Measurements from ENCODE around the gene CYP27C1. TPM values are rescaled to one million over a fixed set of nuclear protein-coding genes. Genes with fewer than 3 reads are reported as not detected.
"Not testable (repeated sequence)": the region's sequence is repeated elsewhere in the genome, so short reads cannot be mapped to it uniquely, and the experiment has no call there.

CYP27C1 gene, protein sequence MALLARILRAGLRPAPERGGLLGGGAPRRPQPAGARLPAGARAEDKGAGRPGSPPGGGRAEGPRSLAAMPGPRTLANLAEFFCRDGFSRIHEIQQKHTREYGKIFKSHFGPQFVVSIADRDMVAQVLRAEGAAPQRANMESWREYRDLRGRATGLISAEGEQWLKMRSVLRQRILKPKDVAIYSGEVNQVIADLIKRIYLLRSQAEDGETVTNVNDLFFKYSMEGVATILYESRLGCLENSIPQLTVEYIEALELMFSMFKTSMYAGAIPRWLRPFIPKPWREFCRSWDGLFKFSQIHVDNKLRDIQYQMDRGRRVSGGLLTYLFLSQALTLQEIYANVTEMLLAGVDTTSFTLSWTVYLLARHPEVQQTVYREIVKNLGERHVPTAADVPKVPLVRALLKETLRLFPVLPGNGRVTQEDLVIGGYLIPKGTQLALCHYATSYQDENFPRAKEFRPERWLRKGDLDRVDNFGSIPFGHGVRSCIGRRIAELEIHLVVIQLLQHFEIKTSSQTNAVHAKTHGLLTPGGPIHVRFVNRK
- 4.6 TPM for polyA plus RNA-seq (2013, experiment 1 of 2)
- polyA plus RNA-seq (2013, experiment 2 of 2), result 4.6 TPM

DNA sequence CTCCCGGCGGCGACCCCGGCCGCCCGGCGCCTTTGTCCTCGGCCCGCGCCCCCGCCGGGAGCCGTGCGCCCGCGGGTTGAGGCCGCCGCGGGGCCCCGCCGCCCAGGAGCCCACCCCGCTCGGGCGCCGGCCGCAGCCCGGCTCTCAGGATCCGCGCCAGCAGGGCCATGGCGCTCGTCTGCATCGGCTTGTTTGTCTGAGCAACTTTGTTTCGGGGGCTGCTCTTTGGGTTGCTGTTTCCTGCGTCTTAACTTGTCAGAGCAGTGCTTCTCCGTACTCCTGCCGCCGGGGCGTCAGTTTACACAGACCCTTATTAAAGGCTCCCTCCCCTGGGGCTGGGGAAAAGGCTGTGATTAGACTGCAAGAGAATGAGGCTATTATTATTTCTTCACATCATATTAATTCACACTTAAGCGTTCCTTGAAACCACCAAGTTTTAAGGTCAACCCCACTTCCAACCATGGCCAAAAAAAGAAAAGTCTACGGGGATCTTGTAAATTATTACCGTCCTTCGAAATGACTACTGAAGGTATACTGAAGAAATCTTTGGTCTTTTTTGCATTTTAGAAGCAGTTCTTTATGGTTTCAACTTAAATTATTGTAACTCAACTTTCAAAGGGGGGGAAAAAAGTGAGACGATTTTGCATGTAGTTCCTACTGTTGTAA is at the start of gene CYP27C1:
Gene CYP27C1 (minus strand): TSS at position 198 of the 666 bp plus-strand sequence. CDS start 29 bp downstream, at position 169.
- no peaks in the 10 kb centered on the region for H3K9me3 ChIP-seq (ENCODE audit: control insufficient read depth, low read length)
- peaks cover 15% of the 10 kb centered on the region for H3K4me1 ChIP-seq (ENCODE audit: control insufficient read depth, insufficient read depth, low read length, poor library complexity, severe bottlenecking)
- H3K4me3 ChIP-seq (ENCODE audit: extremely low read depth, insufficient read depth, low read length, poor library complexity, severe bottlenecking), result peak within 1 kb of the TSS; percentile 84
- H3K36me3 ChIP-seq (ENCODE audit: control insufficient read depth, insufficient read depth, low read length), result no peaks in the 10 kb centered on the region
- peak within 1 kb of the TSS; percentile 51 for H3K27ac ChIP-seq (ENCODE audit: low read depth, low read length, severe bottlenecking)
- 0 to 1% methylated on average over 34 to 38 of the region's 43 CpGs for WGBS, 2 experiments (ENCODE audit: insufficient coverage in 2 of 2)

DNA sequence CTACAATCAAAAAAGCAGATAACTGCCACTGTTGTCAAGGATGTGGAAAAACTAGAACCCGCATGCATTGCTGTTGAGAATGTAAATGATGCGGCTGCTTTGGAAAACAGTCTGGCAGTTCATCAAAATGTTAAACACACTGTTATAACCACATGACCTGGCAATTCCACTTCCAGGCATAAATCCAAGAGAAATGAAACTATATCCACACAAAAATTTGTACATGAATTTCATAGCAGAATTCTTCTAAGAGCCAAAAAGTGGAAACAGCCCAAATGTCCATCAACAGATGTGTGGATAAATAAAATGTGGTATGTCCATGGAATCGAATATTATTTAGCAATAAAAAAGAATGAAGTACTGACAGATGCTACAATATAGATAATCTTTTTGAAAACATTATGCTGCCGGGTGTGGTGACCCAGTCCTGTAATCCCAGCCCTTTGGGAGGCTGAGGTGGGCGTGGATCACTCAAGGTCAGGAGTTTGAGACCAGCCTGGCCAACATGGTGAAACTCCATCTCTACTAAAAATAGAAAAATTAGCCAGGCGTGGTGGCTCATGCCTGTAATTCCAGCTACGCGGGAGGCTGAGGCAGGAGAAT is 41.8 kb upstream of the CYP27C1 start:
- no peak overlapping the region for H3K4me3 ChIP-seq (ENCODE audit: extremely low read depth, insufficient read depth, low read length, poor library complexity, severe bottlenecking)
- WGBS, 2 experiments (ENCODE audit: insufficient coverage in 2 of 2), result 92 to 99% methylated on average over 6 to 7 of the region's 8 CpGs
- H3K9me3 ChIP-seq (ENCODE audit: control insufficient read depth, low read length), result no peaks in the 10 kb centered on the region
- peaks cover 4% of the 10 kb centered on the region for H3K4me1 ChIP-seq (ENCODE audit: control insufficient read depth, insufficient read depth, low read length, poor library complexity, severe bottlenecking)
- H3K27ac ChIP-seq (ENCODE audit: low read depth, low read length, severe bottlenecking), result no peak overlapping the region
- peaks cover 87% of the 10 kb centered on the region for H3K36me3 ChIP-seq (ENCODE audit: control insufficient read depth, insufficient read depth, low read length)

DNA sequence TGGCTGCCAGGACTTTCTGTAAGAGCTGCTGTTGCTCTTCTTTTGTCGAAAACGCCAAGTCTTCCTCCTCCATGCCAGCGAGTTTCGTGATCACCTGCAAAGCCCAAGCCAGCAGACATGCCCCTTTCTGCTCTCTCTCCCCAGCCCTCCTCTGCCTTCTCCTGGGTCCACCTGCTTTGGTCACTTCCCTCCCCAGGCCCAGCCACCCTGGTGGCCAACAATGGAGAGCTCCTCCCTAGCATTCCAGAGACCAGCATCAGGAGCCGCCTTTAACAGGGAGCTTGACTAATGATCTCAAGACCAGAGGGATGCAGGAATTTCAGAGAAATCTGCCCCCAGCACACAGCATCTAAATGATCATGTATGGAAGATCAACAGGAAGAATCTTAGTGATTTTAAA is 39.3 kb upstream of the CYP27C1 start:
- H3K4me1 ChIP-seq (ENCODE audit: control insufficient read depth, insufficient read depth, low read length, poor library complexity, severe bottlenecking), result peaks cover 24% of the 10 kb centered on the region
- H3K4me3 ChIP-seq (ENCODE audit: extremely low read depth, insufficient read depth, low read length, poor library complexity, severe bottlenecking), result no peak overlapping the region
- 95 to 98% methylated on average over 4 to 5 of the region's 5 CpGs for WGBS, 2 experiments (ENCODE audit: insufficient coverage in 2 of 2)
- peaks cover 82% of the 10 kb centered on the region for H3K36me3 ChIP-seq (ENCODE audit: control insufficient read depth, insufficient read depth, low read length)
- no peaks in the 10 kb centered on the region for H3K9me3 ChIP-seq (ENCODE audit: control insufficient read depth, low read length)
- no peak overlapping the region for H3K27ac ChIP-seq (ENCODE audit: low read depth, low read length, severe bottlenecking)

DNA sequence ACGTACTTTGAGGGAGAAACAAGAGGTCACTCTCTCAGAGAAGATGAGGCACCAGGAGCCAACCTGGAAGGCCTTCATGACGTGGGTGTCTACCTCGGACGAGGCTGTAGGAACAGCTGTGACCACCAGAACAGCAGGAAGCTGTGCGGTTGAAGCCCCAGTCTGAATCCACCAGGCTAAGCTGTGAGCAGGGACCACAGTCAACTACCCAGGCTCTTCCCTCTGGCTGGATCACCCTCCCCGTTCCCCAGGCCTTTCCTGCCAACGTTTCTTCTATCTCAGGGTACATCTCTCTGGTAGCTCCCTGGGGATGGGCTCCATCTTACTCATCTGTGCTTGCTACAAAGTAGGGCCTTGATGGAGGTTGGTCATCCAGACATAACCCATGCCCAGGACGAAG is 36.8 kb upstream of the CYP27C1 start:
- H3K36me3 ChIP-seq (ENCODE audit: control insufficient read depth, insufficient read depth, low read length), result peaks cover 66% of the 10 kb centered on the region
- peaks cover 20% of the 10 kb centered on the region for H3K4me1 ChIP-seq (ENCODE audit: control insufficient read depth, insufficient read depth, low read length, poor library complexity, severe bottlenecking)
- H3K4me3 ChIP-seq (ENCODE audit: extremely low read depth, insufficient read depth, low read length, poor library complexity, severe bottlenecking), result no peak overlapping the region
- H3K27ac ChIP-seq (ENCODE audit: low read depth, low read length, severe bottlenecking), result no peak overlapping the region
- H3K9me3 ChIP-seq (ENCODE audit: control insufficient read depth, low read length), result no peaks in the 10 kb centered on the region
- WGBS, 2 experiments (ENCODE audit: insufficient coverage in 2 of 2), result 96 to 100% methylated on average over 7 of the region's 8 CpGs

DNA sequence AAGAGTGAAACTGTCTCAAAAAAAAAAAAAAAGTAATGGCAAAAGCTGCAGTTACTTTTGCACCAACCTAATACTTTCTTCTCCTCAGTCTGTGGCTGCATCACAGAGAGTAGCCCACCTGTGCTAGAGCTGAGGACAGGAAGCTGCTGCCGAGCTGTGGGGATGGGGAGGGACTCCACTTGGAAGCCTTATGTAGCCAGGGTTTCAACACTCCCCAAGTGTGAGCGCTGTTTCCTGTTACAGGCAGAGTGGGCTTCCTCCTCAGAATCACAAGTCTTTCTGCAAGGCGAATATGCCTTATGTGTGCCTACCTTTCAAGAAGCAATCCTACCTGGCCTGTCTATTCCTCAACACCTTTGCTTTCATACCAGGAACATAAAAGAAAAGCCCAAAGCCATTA is 36.3 kb upstream of the CYP27C1 start:
- peak overlapping the region; percentile 44 for H3K27ac ChIP-seq (ENCODE audit: low read depth, low read length, severe bottlenecking)
- no peak overlapping the region for H3K4me3 ChIP-seq (ENCODE audit: extremely low read depth, insufficient read depth, low read length, poor library complexity, severe bottlenecking)
- peaks cover 62% of the 10 kb centered on the region for H3K36me3 ChIP-seq (ENCODE audit: control insufficient read depth, insufficient read depth, low read length)
- no peaks in the 10 kb centered on the region for H3K9me3 ChIP-seq (ENCODE audit: control insufficient read depth, low read length)
- 91 to 100% methylated on average over 3 of the region's 3 CpGs for WGBS, 2 experiments (ENCODE audit: insufficient coverage in 2 of 2)
- H3K4me1 ChIP-seq (ENCODE audit: control insufficient read depth, insufficient read depth, low read length, poor library complexity, severe bottlenecking), result peaks cover 20% of the 10 kb centered on the region

DNA sequence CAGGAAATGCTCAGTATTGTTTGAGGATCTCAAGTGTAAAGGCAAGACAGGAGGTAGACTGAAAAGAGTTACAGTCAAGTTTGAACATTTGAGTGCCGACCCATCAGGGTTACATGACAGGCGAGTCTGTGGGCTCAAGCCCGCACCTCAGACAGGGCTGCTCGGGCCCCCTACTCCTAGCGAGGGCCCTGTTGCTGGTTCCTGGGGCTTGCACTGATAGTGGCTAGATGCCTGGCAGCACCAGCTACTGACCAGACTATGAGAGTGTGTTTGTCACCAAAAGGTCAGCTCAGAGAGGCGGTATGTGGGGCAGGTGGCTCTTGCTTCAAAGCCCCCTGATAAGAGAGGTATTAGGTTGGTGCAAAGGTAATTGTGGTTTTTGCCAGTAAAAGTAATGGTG is 35.6 kb upstream of the CYP27C1 start:
- WGBS, 2 experiments (ENCODE audit: insufficient coverage in 2 of 2), result 89 to 98% methylated on average over 6 of the region's 6 CpGs
- Histone ChIP-seq H3K4me3 (ENCODE audit: extremely low read depth, insufficient read depth, low read length, poor library complexity, severe bottlenecking) (no peak overlapping the region), H3K9me3 (ENCODE audit: control insufficient read depth, low read length) (no peaks in the 10 kb centered on the region), H3K27ac (ENCODE audit: low read depth, low read length, severe bottlenecking) (peak overlapping the region; percentile 76), H3K4me1 (ENCODE audit: control insufficient read depth, insufficient read depth, low read length, poor library complexity, severe bottlenecking) (peaks cover 20% of the 10 kb centered on the region), H3K36me3 (ENCODE audit: control insufficient read depth, insufficient read depth, low read length) (peaks cover 56% of the 10 kb centered on the region)

DNA sequence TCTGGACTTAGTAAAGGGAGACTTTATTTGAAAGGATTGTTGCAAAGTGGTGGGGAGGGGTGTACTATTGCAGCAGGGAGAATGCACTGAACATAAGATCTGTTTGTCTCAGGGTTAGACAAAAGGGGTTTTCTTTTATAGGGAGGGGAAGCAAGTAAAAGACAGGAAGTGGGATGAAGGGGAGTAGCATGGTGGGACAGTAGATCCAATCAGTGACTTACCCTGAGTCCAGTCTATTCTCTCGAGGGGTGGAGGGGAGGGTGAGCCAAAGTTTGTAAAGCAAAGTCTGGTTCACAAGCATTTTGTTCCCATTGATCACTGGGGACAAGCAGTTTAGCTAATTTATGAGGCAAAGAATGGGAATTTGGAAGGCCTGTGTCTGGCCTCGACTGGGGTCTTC is 35.0 kb upstream of the CYP27C1 start:
- H3K4me1 ChIP-seq (ENCODE audit: control insufficient read depth, insufficient read depth, low read length, poor library complexity, severe bottlenecking), result peaks cover 20% of the 10 kb centered on the region
- no peaks in the 10 kb centered on the region for H3K9me3 ChIP-seq (ENCODE audit: control insufficient read depth, low read length)
- H3K36me3 ChIP-seq (ENCODE audit: control insufficient read depth, insufficient read depth, low read length), result peaks cover 50% of the 10 kb centered on the region
- peak overlapping the region; percentile 76 for H3K27ac ChIP-seq (ENCODE audit: low read depth, low read length, severe bottlenecking)
- H3K4me3 ChIP-seq (ENCODE audit: extremely low read depth, insufficient read depth, low read length, poor library complexity, severe bottlenecking), result no peak overlapping the region
- 79 to 90% methylated on average over 1 to 2 of the region's 2 CpGs for WGBS, 2 experiments (ENCODE audit: insufficient coverage in 2 of 2)

DNA sequence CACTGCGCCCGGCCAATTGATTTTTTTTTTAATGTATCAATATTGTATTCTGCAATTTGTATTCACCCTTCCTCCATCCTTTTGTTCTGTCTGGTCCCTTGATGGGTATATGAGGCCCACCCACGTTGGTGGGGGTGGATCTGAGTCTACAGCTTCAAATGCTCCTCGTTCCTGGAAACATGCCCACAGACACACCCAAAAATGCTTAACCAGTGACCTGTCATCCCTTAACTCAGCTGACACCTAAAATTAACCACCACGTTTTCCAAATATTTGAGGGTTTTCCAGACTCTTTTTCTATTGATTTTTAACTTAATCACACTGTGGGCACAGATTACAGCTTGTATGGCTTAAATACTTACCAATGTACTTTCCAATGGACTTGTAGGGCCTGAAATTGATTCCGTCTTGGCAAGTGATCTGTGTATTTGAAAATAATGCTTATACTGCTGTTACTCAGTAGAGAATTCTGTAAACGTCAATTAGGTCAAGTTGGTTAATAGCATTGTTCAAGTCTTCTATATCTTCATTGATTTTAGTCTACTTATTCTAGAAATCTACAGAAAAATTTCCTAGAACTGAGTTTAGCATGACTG is 34.4 kb upstream of the CYP27C1 start:
- Histone ChIP-seq H3K36me3 (ENCODE audit: control insufficient read depth, insufficient read depth, low read length) (peaks cover 44% of the 10 kb centered on the region), H3K4me3 (ENCODE audit: extremely low read depth, insufficient read depth, low read length, poor library complexity, severe bottlenecking) (no peak overlapping the region), H3K9me3 (ENCODE audit: control insufficient read depth, low read length) (no peaks in the 10 kb centered on the region), H3K27ac (ENCODE audit: low read depth, low read length, severe bottlenecking) (peak overlapping the region; percentile 3), H3K4me1 (ENCODE audit: control insufficient read depth, insufficient read depth, low read length, poor library complexity, severe bottlenecking) (peaks cover 20% of the 10 kb centered on the region)
- 82 to 83% methylated on average over 2 to 4 of the region's 7 CpGs for WGBS, 2 experiments (ENCODE audit: insufficient coverage in 2 of 2)

DNA sequence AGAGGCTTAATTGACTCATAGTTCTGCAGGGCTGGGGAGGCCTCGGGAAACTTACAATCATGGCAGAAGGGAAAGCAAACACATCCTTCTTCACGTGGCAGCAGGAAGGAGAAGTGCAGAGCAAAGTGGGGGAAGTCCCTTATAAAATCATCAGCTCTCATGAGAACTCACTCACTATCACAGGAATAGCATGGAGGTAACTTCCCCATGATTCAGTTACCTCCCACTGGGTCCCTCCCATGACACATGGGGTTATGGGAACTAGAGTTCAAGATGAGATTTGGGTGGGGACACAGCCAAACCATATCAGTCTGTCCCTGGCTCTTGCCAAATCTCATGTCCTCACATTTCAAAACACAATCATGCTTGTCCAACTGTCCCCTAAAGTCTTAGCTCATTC is 21.1 kb upstream of the CYP27C1 start:
- H3K36me3 ChIP-seq (ENCODE audit: control insufficient read depth, insufficient read depth, low read length); H3K4me1 ChIP-seq (ENCODE audit: control insufficient read depth, insufficient read depth, low read length, poor library complexity, severe bottlenecking); H3K4me3 ChIP-seq (ENCODE audit: extremely low read depth, insufficient read depth, low read length, poor library complexity, severe bottlenecking); H3K27ac ChIP-seq (ENCODE audit: low read depth, low read length, severe bottlenecking): not testable (repeated sequence)
- WGBS, 2 experiments (ENCODE audit: insufficient coverage in 2 of 2), result 100% methylated on average over 1 of the region's 2 CpGs; no CpG with 5 or more reads in 1 of the 2 experiments
- peaks cover 28% of the 10 kb centered on the region for H3K9me3 ChIP-seq (ENCODE audit: control insufficient read depth, low read length)

DNA sequence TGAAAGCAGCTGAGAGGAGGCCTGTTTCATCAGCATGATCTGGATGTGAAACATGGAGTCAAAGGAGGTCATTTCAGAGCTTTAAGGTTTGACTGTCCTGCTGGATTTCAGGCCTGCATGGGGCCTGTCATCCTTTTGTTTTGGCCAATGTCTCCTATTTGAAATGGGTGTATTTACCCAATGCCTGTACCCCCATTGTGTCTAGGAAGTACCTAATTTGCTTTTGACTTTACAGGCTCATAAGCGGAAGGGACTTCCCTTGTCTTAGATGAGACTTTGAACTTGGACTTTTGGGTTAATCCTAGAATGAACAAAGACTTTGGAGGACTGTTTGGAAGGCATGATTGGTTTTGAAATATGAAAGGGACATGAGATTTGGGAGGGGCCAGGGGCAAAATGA is 19.3 kb upstream of the CYP27C1 start:
- no peak overlapping the region for H3K27ac ChIP-seq (ENCODE audit: low read depth, low read length, severe bottlenecking)
- 91 to 100% methylated on average over 1 of the region's 1 CpG for WGBS, 2 experiments (ENCODE audit: insufficient coverage in 2 of 2)
- no peaks in the 10 kb centered on the region for H3K4me1 ChIP-seq (ENCODE audit: control insufficient read depth, insufficient read depth, low read length, poor library complexity, severe bottlenecking)
- peaks cover 28% of the 10 kb centered on the region for H3K9me3 ChIP-seq (ENCODE audit: control insufficient read depth, low read length)
- H3K36me3 ChIP-seq (ENCODE audit: control insufficient read depth, insufficient read depth, low read length), result no peaks in the 10 kb centered on the region
- no peak overlapping the region for H3K4me3 ChIP-seq (ENCODE audit: extremely low read depth, insufficient read depth, low read length, poor library complexity, severe bottlenecking)

Measured in mesodermal cell (in vitro differentiated cells).